NCI-H69 (cell line): ENCODE measurements around the gene CELSR3.
A peak's percentile ranks its signal among the peaks of the same experiment; 100 is the strongest.

Source experiments
- DNase-seq: peaks from one replicate; lab custom pipeline; 2025; lab: John Stamatoyannopoulos, UW

Gene CELSR3

DNA sequence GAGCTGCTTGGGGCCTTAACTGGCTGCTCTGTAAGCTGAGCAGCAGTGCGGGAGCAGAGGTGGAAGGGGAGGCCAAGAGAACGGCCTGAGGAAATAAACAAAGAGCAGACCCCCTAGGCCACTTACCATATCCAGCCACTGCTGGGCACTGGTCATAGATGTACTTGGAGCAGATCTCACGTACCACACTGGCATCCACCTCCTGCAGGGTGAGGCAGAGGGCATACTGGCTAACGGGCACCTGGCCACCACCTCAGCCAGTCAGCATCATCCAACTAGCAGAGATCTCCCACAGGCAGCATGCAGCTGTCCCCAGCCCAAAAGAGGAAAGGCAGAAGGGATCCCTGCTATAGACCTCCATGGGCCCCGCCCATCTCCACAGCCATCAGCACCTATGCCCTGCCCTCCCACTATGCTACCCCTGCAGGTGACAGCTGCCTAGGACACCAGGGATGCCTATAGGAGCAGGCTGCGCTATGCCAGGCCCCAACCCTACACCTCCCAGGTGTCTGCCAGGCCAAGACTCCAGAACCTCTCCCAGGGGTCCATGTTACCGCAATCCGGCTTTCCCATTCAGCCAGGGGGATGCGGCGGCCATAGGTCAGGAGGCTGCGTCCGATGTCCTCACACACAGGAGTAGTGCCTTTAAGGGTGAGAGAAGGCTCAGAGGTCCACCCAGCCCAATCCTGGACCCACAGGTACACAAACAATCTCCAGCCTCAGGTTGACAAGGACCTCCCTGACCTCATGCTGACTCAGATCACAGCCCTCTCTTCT lies 63.0 kb downstream of the CELSR3 start:
- DNase-seq = no peak

- DNase-seq = peak; percentile 70
Measured at GRCh38 chr3:48599077-48599501, 63.6 kb downstream of the CELSR3 start.

DNA sequence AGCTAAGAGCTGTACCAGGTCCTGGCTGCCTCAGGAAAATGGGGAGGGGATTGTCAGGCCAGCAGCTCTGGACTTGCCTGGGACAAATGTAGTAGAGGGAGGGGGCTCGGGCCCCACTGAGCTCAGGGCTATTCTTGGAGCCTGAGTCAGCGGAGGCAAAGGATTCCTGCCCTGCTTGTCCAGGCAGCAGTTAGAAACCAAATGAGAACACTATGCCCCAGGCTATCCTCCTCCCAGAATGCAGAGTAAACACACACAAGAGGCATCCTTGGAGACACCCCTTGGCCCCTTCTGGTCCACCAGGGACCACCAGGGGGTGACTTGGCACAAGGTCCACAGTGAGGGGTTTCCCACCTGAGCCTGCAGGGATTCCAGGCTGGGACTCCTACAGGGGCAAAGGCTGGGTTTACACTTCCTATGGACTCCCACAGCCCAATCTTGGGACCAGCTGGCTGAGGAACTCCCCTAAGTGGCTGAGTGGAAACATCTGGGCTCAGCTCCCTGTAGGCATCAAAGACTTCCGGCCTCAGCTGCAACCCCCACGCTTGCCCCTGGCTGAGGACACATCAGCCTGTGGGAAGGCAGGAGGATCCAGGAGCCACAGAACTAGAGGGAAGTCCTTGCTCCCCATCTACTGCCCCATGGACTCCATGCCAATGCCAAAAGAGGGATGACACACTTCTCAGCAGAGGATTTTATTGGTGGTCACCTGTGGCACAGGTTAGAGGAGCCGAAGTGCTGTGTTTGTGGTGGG lies 64.2 kb downstream of the CELSR3 start:
- DNase-seq = peak; percentile 95

DNA sequence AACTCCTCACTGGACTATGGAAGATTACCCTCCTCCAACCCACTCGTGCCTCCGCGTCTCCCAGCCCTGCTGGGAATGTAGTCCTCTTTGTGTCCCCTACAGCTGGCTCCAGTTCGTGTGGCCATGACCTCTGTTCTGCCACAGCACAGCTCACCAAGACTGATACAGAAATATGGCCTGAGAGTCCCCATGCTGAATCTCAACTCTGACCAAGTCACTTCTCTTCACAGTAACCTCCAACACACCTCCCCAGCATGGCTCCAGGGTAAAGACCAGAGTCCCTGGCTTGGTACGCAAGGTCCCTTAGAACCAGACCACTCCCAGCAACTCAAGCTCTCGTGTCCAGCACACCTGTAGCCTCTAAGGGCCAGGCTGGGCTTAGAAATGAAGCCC lies 65.3 kb downstream of the CELSR3 start:
- DNase-seq = no peak

GRCh38 chr3:48596676-48597407 lies 65.8 kb downstream of the CELSR3 start:
- no peak for DNase-seq

DNA sequence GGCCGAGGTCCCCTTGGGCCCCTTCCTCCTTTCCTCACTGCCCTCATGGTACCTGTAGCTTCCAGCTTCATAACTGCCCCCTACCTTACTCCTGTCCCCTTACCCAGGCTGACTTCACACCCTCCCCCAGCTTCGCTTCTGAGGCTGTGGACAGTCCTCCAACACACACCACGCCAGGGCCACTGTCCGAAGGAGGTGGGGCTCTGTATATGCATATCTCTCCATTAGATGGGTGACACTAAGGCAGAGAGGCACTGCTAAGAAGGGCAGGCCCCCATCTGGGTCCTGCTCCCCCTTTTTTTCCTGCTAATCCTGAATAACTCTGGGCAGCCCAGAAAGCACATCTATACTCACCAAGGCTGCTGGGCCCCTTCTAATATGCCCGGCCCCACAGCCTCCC lies 66.5 kb downstream of the CELSR3 start:
- no peak for DNase-seq

DNA sequence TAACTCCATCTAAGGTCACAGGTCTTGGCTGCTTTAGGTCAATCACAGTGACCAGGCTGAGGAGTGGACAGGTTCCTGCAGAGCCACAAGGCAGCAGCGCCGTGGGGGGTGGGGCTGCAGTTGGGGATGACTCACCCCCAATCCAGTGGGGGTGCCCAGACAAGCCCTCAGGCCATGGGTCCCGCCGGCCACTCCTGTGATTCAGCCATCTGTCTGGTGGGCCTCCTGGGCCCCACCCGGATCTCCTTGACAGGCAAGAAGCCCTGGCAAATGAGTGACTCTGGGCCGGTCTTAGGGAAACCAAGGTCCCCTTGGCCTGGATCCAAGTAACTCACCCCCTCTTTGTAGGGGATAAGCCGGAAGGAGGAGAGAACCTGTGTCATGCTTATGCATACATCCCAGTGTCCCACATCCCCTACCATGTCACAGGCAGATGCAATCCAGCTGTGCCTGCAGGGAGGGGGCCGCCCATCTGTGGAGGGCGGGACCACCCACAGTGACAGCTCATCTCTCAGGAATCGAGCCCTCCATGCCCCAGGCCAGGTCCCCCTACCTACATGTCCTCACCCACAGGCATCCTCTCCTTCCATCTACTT lies 67.1 kb downstream of the CELSR3 start:
- DNase-seq = peak; percentile 73

- DNase-seq = no peak
Measured at GRCh38 chr3:48595075-48595525, 67.6 kb downstream of the CELSR3 start, which contains the start of gene COL7A1. Gene COL7A1, minus strand, starts transcription at chr3:48595329. Its CDS starts 170 bp downstream, at chr3:48595159.

DNA sequence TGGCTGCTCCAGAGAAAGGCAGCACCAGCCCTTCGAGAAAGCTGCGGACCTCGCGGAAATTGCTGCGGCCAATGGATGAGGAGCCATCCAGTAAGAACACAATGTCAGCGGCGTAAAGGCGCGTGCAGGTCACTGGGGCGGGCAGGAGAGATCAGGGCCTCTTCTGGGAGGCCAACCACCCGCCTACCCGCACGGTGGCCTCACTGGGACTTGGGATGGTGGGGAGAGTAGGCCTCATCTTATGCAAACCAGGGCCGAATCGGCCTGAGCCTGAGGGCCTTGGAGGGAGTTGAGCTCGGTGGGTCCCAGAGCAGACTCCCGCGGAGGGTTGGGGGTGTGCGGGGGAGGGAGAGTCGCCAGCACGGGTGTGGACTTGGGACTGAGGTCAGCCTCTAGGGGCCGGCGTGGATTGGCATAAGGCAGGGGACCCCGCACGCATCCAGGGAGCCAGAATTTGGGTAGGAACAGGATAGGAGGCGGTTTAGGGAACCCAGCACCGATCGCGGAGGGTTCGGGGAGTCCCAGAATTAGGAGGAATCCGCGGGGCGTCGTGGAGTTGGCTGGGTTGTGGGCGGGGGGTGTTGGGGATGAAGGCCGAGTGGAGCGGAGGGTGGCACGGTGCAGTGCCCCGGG lies 68.2 kb downstream of the CELSR3 start:
- DNase-seq = no peak

DNA sequence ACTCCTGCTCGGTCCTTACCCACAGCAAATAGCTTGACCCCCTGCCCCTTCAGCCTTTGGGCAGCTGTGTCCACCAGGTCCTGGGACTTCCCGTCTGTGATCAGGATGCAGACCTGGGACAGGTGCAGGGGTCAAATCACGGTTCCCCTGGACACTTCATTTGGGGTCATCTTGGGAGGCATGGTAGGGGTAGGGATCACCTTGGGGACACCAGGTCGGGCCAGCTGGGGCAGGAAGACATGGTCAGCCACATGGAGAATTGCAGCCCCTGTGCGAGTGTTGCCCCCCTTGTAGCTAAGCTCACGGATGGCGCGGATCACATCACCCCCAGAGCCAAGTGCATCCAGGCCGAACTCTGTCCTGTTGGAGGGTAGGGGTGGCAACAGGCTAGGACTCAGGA lies 69.3 kb downstream of the CELSR3 start:
- DNase-seq = no peak

- no peak for DNase-seq
Measured at GRCh38 chr3:48592519-48593087, 70.1 kb downstream of the CELSR3 start.

DNA sequence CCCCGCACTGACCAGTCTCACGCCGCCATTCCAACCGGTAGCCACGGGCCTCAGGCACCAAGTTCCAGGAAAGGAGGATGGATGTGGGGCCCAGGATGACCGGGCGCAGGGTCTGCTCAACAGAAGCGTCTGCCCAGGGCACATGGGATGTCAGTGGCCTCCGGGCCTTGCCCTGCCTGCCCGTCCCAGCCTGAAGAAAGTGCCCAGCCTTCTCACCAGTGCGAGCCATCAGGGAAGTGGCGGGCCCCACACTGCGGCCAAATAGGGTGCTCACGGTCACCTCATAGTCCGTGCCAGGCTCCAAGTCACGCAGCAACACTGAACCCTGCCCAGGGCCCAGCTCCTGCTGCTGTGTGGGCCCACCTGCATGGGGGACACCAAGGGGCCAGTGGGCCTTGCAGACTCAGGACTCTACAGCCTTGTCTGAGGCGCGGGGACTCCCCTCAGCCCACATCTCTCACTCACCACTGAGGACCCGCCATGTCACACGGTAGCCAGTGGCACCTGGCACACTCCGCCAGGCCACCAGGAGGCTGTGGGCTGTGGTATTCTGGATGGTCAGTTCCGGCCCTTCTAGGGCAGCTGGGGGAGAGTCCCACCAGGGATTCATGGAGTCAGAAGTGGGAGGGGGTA lies 70.7 kb downstream of the CELSR3 start:
- no peak for DNase-seq

GRCh38 chr3:48591436-48591835 lies 71.2 kb downstream of the CELSR3 start:
- no peak for DNase-seq

GRCh38 chr3:48588230-48588629 lies 74.5 kb downstream of the CELSR3 start:
- DNase-seq = no peak

GRCh38 chr3:48587686-48588085 lies 75.0 kb downstream of the CELSR3 start:
- no peak for DNase-seq
